GM12874 (cell line): Measurements from ENCODE around the gene LMCD1.

Source experiments
- TF ChIP-seq, protein P1 (sequence below): IDR thresholded peaks from 2 replicates; pipeline ENCODE4 v1.5.1; 2011; ENCODE audit warnings: low read depth, mild to moderate bottlenecking, control low read depth, low read length, moderate library complexity; ENCODE audit not compliant: insufficient read depth

Gene LMCD1

DNA sequence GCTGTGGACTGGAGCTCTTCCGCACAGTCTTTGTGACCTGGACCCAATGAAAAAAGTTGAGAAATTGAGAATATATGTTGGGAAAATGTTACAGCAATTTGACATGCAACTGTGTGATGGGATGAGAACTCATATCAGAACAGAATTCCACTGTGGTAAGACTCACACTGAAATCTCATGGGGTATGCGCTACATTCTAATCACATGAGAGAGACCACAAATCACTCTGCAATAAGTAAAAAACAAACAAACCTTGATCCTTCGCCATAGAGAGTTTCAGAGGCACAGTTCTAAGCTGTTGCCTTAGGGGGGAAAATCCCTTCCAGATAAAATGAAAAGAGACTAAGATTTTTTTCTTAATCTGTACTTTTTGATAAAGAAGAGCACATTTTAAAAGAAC lies 37.3 kb downstream of the LMCD1 start:
- TF ChIP-seq, protein P1, sequence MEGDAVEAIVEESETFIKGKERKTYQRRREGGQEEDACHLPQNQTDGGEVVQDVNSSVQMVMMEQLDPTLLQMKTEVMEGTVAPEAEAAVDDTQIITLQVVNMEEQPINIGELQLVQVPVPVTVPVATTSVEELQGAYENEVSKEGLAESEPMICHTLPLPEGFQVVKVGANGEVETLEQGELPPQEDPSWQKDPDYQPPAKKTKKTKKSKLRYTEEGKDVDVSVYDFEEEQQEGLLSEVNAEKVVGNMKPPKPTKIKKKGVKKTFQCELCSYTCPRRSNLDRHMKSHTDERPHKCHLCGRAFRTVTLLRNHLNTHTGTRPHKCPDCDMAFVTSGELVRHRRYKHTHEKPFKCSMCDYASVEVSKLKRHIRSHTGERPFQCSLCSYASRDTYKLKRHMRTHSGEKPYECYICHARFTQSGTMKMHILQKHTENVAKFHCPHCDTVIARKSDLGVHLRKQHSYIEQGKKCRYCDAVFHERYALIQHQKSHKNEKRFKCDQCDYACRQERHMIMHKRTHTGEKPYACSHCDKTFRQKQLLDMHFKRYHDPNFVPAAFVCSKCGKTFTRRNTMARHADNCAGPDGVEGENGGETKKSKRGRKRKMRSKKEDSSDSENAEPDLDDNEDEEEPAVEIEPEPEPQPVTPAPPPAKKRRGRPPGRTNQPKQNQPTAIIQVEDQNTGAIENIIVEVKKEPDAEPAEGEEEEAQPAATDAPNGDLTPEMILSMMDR: no peak

DNA sequence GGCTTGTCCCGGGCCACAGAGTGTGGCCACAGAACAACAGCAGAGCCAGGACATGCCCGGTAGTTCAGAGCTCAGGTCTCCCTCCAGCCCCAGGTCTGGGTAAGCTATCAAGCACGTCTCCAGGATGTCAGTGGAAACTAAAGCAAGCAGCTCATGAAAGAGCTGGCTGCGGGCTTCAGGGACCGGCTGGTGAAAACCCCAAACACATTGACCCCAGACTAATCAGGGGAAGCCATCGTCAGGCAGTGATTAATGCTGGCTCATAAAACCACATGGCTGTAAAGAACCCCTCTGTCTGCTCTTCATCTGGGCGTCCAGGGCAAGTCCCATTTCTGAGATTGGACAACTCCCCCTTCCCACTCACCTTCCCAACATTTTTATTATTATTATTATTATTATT lies 37.8 kb downstream of the LMCD1 start:
- TF ChIP-seq, protein P1: no peak

DNA sequence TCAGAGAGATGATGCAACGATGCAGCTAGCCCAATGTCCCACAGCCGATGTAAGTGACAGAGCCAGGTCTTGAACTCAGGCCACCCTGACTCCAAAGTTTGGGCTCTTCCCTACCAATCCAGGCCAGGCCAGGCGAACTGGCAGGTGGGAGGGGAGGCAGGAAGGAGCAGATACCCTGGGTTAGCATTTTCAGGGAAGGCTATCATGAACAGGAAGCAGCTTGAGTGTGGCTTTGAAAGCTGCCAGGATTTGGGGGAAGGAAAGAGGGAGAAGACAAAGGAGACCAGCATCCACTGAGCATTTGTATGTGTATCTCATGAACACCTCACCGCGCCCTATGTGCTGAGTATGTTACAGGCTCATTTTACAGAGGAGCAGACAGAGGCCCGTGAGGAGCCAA lies 38.8 kb downstream of the LMCD1 start:
- TF ChIP-seq, protein P1: no peak

DNA sequence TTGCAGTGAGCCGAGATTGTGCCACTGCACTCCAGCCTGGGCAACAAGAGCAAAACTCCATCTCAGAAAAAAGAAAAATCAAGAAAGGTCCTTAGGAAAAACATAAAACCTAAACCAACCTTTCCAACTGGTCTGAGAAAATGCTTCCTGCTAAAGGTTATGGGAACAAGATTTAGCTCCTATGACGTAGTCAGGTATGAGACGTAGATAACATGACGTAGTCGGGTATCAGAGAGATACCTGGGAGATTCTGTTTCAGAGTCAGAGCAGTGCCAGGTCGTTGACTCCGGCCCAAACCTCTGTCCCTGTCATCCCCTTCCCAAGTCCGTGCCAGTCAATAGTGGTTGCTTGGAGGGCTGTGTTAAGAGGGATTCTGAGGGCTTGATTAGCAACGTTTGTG lies 39.9 kb downstream of the LMCD1 start:
- TF ChIP-seq, protein P1: no peak

DNA sequence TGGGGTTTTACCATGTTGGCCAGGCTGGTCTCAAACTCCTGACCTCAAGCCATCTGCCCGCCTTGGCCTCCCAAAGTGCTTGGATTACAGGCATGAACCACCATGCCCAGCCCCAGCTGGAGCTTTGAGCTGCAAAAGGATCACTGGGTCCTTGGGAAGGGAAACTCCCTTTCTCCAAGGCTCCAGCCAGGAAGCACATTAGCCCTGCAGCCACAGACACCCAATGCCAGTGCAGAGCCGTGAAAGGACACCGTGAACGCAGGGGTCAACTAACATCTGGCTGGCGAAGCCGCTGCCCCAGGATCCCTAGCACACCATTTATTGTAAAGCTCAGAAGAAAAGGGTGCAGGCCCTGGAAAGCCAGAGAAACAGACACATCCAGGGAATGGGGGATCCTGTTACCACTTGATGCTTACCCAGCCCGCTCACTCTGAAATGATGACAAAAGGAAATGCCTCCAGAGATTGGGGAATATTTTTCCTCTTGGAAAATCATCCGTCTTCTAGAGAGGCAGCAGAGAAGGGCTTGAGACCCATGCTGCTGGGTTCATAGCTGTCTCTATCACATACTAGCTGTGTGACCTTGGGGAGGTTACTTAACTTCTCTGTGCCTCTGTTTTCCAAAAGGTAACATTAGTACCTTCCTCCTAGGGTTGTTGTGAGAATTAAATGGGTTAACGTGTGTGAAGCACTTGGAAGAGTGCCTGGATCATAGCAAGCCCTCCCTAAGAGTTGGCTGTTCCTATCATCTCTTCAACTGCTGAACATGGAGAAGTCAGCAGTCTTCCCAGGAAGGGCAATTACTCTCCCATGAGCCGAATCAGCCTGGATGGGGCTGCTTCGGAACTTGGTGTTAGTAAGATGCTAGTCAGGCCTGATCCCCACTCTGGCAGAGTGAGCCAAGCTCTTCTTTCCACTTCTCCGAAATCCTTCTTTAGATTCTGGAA lies 40.8 kb downstream of the LMCD1 start:
- TF ChIP-seq, protein P1: no peak

DNA sequence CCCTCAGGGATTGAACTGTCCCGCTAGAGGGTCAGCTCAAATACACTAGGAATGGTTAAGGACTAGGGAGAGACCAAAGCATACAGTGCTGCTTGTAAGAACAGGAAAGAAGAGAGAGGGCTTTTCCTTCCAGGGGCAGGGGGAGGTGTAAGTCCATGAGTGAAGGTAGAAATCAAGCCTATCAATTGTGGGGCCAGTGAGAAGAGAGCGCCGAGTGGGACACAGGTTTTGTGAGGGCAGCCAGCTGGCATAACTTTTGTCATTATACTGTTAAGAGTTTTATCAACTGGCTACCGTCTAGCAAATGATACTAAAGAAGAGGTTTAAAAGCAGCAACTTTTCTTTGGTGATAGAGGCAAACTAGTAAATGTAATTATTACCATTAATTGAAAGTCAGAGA lies 45.0 kb downstream of the LMCD1 start:
- TF ChIP-seq, protein P1: no peak

DNA sequence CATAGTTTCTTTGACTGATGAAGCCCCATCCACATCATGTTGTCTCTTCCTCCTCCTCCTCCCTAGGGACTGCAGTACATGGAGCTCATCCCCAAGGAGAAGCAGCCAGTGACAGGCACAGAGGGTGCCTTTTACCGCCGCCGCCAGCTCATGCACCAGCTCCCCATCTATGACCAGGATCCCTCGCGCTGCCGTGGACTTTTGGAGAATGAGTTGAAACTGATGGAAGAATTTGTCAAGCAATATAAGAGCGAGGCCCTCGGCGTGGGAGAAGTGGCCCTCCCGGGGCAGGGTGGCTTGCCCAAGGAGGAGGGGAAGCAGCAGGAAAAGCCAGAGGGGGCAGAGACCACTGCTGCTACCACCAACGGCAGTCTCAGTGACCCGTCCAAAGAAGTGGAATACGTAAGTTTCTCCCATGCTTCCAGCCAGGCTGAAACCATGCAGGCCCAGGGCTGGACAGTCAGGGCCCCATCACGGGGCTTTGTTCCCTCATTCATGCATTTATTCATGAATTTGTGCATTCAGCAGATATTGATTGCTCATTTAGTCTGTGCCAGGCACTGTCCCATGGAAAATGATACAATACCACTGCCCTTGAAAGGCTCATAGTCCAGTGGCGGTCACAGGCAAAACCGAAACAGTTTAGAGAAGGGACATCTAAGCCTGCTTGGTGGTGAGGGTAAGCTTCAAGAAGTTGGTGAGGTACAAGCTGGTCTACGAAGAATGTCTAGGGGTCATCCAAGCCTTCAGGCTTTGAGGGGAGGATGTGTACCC lies 47.1 kb downstream of the LMCD1 start:
- TF ChIP-seq, protein P1: no peak
